H7 (cell line): ENCODE measurements around the gene TMEM176A. TPM values are rescaled to one million over a fixed set of nuclear protein-coding genes. Genes with fewer than 3 reads are reported as not detected.

ENCODE experiments used
- DNase-seq: peaks from one replicate; pipeline ENCODE4 v3.0.0; 2012
- H3K27me3 ChIP-seq: 2 replicates; pipeline ENCODE4 v1.6.0; 2011; ENCODE audit warnings: mild to moderate bottlenecking, low read length; ENCODE audit not compliant: control insufficient read depth, insufficient read depth
- H3K36me3 ChIP-seq: replicated peaks from 2 replicates; pipeline ENCODE4 v1.5.1; 2011; ENCODE audit warnings: low read length; ENCODE audit not compliant: control insufficient read depth, insufficient read depth
- H3K4me3 ChIP-seq: 2 replicates; pipeline ENCODE4 v1.5.1; 2011; ENCODE audit warnings: low read depth, mild to moderate bottlenecking, control low read depth, low read length, moderate library complexity; ENCODE audit not compliant: insufficient read depth
- total RNA-seq: library from RNA; depleted of rRNA; stranded (reverse); fragments of >200 nt; shearing (Covaris generic); gene quantifications from 2 replicates; pipeline ENCODE4 v1.2.3, GENCODE V29; 2014

The TMEM176A gene
- total RNA-seq, 1 experiment from 2014 or later = not detected

DNA sequence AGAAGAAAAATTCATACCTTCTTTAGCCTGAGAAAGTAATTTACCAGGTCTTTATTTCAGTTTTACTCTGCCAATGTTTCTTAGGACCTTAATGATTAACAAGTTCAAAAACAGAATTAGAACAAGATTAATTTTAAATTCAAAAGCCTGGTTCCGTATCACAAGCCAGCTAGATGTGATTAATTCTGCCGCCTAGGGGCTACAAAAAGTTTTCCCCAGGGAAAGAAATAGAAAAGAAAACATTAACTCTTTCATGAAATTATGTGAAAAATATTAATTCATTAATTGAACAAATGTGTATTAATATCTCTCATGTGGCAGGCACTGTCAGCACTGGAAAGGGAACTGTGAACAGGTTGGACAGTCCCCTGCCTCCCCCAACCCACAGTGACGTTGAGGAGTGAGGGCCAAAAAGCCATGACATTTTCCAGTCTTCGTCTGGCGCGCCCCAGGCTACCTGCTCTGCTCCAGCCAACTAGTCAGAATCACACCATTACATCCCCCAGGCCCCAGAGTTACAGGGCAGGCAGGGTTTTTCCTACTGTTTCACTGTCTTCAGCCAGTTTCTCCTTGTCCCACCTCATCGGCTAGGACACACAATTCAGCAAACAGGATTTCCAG lies 20.1 kb downstream of the TMEM176A start:
- Histone ChIP-seq H3K27me3 (no peaks in the 10 kb centered on the region), H3K36me3 (no peaks in the 10 kb centered on the region), H3K4me3 (no peak overlapping the region)
- DNase-seq = no peak

DNA sequence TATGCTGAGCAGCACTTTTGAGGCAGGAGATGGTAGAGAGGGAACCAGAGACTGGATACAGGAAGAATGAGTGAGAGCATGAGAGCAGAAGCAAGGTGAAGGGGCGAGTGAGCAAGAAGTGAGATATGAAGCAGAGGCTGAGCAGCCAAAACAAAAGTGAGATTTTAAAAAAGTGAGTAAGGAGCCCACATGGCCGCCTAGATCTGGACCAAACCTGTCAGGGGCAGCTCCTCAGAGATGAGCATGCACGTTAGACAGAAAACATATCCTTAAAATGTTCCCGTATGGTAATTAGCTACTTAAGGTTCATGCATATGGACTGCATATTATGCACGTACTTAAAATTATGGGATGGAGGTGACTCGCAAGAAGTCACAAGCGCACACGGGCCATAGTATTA lies 22.5 kb downstream of the TMEM176A start:
- no peak for DNase-seq
- H3K27me3 ChIP-seq = no peaks in the 10 kb centered on the region
- no peaks in the 10 kb centered on the region for H3K36me3 ChIP-seq
- no peak overlapping the region for H3K4me3 ChIP-seq

DNA sequence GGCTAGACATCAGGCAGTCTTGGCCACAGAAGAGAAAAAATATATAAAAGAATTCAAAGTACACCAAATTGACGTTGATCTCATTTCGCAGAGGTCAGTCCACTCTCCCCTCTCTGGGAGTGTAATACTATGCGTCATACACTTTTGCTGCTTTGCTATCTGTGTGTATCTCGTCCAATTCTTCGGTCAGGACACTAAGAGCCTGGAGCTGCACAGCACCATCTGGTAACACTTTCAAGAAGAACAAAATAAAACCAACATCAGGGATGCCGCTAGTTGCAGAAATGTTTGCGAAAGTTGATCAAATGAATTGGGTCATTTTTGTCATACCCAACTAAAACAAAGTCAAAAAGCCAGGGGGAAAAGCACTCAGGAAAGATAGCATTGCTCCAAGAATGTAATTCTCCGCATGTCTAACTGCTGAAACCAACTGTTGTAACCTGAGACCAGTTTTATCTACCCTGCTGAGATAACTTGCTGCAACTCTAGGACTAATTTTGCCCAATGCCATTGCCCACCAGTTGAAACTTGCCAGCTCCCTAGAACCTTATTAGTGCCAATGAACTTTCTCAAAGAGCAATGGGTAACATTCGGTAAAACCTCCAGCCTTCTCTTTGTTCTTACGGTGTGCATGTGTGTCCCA lies 23.0 kb downstream of the TMEM176A start:
- no peak for DNase-seq
- H3K27me3 ChIP-seq = no peaks in the 10 kb centered on the region
- H3K4me3 ChIP-seq = no peak overlapping the region
- H3K36me3 ChIP-seq = no peaks in the 10 kb centered on the region

DNA sequence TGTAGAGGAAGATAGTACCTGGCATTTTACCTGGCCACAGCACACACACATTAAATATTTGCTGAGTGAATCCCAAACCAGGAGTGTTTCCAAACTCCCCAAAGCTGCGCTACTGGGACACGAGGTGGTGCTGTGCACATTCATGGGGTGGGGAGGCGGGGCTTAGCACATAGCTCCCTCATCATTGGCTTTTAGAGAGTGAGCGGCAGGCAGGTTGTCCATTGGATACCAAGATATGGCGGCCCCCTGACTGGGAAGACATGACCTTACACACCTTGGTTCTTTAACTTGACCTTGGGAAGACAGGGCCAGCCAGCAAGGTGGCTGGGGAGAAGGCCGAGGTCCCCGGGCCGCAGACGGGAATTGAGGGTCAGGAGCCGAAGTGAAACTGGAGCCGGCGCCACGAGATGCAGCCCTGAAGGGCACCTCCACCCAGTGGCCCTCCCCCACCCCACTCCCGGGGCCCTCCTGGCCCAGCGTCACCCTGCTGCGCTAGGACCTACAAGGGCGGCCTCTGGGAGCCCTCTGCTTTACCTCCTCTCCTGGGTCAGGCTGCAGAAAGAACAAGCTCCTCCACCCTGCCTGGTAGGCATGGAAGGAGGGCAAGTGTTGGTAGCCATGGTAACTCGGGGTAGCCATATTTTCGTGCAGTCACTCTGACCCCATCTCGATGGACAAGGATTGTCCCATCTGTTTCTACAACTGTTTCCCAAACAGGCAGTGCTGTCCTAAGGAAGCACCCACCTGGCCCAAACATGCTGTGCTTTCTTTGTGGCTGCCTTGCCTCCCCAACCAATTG lies 24.0 kb downstream of the TMEM176A start:
- H3K36me3 ChIP-seq = no peaks in the 10 kb centered on the region
- DNase-seq = peak; percentile 66
- no peaks in the 10 kb centered on the region for H3K27me3 ChIP-seq
- H3K4me3 ChIP-seq = no peak overlapping the region

DNA sequence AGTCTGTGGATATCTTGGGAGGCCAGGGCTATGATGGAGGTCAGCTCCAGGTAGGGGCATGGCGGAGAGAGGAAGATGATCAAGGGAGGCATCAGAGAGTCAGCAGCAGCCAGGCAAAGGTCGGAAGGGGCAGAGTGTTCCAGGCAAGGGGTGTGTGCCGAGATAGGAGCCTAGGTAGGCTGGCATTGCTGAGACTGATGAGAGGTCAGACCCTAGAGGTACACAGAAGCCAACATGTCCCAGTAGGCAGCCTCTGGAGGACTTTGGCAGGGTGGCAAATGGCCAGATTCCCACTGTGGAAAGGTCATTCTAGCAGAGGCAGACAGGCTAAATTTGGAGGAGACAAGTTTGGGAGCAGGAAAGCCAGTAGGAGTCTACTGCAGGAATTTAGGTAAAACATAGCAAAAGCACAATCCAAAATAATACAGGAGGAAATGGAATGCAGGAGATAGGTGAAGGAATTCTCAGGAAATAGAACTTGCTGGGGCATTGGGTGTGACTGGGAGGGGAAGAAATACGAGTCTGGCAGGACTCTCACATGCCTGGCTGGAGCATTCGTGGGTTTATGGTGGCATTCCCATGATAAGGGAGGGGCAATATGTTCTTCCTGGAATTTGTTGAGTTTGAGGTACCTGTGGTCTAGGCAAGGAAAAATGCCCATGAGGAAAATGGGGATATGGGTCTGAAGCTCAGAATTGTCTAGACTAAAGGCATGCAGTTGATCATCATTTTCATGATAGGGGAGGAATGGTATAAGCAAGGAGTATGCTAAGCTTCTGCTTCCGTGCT lies 25.7 kb downstream of the TMEM176A start:
- no peak for DNase-seq
- Histone ChIP-seq H3K36me3 (no peaks in the 10 kb centered on the region), H3K27me3 (no peaks in the 10 kb centered on the region)

DNA sequence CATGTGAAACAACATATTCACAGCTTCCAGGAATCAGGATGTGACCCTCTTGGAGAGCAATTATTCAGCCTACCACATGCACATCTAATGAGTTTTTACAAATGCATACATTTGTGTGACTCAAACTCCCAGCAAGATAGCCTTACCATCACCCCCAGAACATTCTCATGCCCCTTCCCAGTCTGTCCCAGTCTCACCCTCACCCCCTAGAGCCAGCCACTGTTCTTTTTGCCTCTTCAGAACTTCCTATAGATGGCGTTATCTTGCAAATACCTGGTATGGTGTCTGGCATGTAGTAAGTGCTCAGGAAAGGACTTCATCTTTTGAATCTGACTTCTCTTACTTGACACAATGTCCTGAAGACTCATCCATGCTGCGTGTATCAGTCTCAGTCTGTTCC lies 27.8 kb downstream of the TMEM176A start:
- peak; percentile 60 for DNase-seq
- no peaks in the 10 kb centered on the region for H3K27me3 ChIP-seq

More for the DNA sequence above, 25.7 kb downstream of the TMEM176A start:
- no peak overlapping the region for H3K4me3 ChIP-seq

DNA sequence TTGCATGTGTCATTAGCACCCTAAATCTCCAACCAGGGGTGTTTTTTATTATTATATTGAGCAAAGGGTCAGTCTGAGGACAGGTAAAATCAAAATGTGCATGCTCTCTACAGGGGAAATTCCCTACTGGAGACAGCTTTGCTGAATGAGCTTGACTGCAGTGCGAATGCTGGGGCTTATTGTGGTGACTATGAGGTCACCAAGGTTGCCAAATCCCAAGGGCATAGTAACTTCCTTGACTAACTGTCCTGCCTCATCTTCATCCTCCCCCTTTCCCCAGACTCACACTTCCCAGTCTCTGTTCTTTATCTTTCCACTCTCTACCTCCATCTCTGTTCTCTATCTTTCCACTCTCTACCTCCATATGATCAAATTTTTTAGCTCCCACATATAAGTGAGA lies 28.9 kb downstream of the TMEM176A start:
- no peak for DNase-seq
- no peak overlapping the region for H3K4me3 ChIP-seq
- H3K27me3 ChIP-seq = no peaks in the 10 kb centered on the region
- no peaks in the 10 kb centered on the region for H3K36me3 ChIP-seq

More for the DNA sequence above, 27.8 kb downstream of the TMEM176A start:
- H3K36me3 ChIP-seq = no peaks in the 10 kb centered on the region
- no peak overlapping the region for H3K4me3 ChIP-seq

DNA sequence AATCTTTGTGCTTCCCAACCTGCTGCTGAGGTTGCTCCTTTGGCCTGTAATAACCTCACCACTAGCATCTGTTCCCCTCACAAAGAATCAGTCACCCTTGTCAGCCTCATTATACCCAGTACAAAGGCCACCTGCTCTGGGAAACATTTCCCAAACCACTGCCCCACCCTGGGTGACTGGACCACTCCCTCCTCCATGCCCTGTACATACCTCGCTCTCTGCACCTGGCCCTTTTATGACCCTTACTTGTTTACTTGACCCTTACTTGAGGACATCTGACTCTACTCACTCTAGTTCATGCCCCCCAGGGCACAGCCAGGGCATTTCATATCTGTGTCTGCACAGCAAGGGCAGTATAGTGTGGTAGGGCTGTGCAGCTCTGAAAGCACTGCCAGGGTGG lies 30.4 kb downstream of the TMEM176A start:
- no peaks in the 10 kb centered on the region for H3K27me3 ChIP-seq
- no peak overlapping the region for H3K4me3 ChIP-seq
- no peak for DNase-seq
- H3K36me3 ChIP-seq = no peaks in the 10 kb centered on the region

DNA sequence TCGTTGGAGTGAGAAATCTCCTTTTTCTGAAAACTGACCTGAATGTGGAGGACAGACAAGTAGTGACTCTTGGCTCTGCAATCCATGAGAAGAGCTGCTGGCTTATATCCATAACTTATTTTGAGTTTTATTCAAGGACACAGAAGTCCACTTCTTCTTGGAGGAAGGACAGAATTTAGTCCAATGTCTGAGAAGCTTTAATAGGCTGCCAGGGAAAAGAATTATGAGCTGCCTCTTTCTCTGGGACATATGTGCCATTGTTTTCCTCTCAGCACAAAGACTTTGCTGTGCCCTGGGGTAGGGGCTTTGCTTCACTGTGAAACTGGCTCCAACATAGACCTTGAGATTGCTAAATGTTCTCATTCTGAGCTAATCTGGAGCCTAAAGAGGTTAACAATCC lies 31.3 kb downstream of the TMEM176A start:
- H3K27me3 ChIP-seq = no peaks in the 10 kb centered on the region
- H3K4me3 ChIP-seq = no peak overlapping the region
- no peaks in the 10 kb centered on the region for H3K36me3 ChIP-seq
- no peak for DNase-seq

DNA sequence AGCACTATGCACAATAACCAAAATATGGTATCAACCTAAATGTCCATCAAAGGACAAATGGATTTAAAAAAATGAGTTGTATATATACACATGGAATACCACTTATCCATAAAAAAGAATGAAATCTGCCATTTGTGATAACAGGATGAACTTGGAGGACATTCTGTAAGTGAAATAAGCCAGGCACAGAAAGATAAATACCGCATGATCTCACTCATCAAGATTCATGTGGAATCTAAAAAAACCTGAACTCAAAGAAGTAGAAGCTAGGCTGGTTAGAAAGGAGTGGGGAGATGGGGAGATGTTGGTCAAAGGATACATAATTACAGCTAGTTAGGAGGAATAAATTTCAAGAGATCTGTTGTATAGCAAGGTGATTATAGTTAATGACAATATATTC lies 34.5 kb downstream of the TMEM176A start:
- Histone ChIP-seq H3K36me3 (no peaks in the 10 kb centered on the region), H3K27me3 (no peaks in the 10 kb centered on the region), H3K4me3 (no peak overlapping the region)
- no peak for DNase-seq

DNA sequence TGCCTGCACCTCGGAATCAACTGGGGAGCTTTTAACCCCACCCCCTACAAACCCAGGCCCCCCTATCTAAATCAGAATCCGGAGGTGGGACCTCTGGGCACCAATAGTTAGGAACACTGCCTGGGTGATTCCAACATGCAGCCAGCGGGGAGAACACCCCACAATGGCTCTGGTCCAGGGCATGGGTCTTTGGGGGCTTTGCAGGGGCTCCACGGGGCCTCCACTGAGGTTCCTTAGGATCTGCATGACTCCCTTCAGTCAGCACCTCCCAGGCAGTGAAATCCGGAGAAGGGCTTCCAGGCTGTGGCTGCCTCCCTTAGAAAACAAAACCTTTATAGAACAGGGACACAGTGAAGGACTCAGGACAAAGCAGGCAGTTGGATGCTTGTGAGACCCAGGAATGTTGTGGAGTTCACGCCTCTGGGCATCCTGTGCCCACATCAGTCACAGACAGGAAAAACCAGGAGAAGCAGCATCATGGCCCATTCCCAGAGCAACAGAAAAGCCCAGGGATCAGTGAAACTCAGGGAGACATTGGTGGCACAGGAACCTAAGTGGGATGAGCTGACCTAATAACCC lies 35.2 kb downstream of the TMEM176A start:
- no peaks in the 10 kb centered on the region for H3K27me3 ChIP-seq
- H3K4me3 ChIP-seq = no peak overlapping the region
- DNase-seq = no peak
- no peaks in the 10 kb centered on the region for H3K36me3 ChIP-seq

DNA sequence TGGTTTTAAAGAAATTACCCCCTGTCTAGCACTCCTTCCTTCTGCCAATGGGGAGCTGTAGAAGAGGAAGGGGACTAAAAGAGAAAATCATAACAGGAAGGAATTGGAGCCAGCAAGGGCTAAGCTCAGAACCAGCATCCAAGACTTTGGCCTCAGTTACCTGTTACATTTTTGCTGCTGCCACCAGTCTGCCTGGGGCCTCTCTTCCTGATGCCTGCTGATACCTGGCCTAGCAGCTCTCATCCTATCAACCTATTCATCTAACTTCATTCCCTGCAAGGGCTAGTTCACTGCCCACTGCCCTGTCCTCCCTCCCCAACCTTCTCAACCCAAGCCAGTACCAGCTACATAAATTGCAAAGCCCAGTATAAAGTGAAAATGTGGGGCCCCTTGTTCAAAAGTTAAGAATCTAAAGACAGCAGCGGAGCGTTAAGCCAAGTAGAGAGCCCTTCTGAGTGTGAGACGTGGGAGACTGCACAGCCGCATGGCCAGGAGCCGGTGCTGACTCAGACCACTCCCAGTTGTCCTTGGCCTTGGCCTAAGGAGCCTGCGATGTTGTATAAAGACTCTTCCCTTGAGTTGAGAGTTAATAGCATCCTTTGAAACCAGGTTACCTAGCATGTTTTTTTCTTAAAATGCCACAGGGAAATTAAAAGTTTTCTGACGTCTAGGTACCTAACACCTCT lies 38.5 kb downstream of the TMEM176A start:
- H3K27me3 ChIP-seq = no peaks in the 10 kb centered on the region
- H3K36me3 ChIP-seq = no peaks in the 10 kb centered on the region
- no peak for DNase-seq
- H3K4me3 ChIP-seq = no peak overlapping the region

DNA sequence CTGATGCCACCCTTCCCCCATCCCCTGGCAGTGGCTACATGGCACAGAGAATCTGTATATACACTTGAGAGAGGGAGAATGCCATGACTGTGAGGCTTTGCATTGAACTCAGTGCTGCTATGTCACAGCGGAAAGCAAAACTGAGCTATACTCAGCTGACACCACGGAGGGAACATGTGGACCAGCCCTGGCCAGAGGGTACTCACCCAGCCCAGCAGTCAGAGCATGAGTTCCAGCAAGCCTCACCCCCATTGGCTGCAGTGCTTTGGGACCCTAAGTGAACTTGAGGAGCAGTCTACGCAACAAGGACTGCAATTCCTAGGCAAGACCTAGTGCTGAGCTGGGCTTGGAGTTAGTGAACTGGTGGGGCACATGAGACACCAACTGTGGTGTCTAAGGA lies 41.4 kb downstream of the TMEM176A start:
- no peaks in the 10 kb centered on the region for H3K36me3 ChIP-seq
- H3K27me3 ChIP-seq = no peaks in the 10 kb centered on the region
- DNase-seq = no peak
- no peak overlapping the region for H3K4me3 ChIP-seq

DNA sequence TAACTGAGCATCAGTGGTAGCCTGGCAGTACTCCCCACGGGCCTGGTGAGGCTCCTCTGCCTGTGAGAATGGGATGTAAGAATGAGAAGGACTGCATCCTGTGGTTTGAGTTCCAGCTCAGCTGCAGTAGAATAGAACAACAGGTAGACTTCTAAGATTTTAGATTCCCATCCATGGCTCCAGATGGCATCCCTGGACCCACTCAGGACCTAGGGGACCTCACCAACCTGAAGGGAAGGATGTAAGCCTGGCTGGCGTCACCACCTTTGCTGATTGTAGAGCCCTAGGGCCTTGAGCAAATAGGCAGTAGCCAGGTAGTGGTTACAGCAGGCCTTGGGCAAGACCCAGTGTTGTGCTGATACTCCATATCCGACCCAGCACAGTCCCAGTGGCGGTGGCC lies 42.1 kb downstream of the TMEM176A start:
- no peaks in the 10 kb centered on the region for H3K27me3 ChIP-seq
- no peak for DNase-seq
- H3K4me3 ChIP-seq = no peak overlapping the region
- no peaks in the 10 kb centered on the region for H3K36me3 ChIP-seq
